GM12872 (cell line): ENCODE results near the gene ITPKA.

Experiments used
- TF ChIP-seq, protein P1 (sequence below): IDR thresholded peaks from 3 replicates; pipeline ENCODE4 v1.5.1; 2011; ENCODE audit warnings: low read depth, mild to moderate bottlenecking, low read length, moderate library complexity; ENCODE audit not compliant: insufficient read depth

ITPKA gene

DNA sequence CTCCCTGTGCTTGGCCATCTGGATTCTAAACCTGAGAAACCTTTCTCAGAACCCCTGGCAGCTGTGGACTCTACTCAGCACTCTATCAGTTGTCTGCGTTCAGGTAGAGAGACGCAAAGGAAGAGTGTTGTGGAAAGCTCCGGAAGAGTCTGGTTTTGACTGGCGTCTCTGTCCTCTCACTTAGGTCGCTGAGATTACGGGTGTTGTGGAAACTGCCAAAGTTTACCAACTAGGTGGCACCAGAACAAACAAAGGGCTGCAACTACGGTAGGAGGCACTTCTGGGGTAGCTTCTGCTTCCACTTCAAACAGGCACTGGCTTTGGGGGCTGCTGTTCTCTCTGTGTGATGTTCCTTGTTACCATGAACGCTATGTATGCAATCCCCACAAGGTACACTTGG is 19.2 kb upstream of the ITPKA start:
- TF ChIP-seq, protein P1, sequence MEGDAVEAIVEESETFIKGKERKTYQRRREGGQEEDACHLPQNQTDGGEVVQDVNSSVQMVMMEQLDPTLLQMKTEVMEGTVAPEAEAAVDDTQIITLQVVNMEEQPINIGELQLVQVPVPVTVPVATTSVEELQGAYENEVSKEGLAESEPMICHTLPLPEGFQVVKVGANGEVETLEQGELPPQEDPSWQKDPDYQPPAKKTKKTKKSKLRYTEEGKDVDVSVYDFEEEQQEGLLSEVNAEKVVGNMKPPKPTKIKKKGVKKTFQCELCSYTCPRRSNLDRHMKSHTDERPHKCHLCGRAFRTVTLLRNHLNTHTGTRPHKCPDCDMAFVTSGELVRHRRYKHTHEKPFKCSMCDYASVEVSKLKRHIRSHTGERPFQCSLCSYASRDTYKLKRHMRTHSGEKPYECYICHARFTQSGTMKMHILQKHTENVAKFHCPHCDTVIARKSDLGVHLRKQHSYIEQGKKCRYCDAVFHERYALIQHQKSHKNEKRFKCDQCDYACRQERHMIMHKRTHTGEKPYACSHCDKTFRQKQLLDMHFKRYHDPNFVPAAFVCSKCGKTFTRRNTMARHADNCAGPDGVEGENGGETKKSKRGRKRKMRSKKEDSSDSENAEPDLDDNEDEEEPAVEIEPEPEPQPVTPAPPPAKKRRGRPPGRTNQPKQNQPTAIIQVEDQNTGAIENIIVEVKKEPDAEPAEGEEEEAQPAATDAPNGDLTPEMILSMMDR: no peak

DNA sequence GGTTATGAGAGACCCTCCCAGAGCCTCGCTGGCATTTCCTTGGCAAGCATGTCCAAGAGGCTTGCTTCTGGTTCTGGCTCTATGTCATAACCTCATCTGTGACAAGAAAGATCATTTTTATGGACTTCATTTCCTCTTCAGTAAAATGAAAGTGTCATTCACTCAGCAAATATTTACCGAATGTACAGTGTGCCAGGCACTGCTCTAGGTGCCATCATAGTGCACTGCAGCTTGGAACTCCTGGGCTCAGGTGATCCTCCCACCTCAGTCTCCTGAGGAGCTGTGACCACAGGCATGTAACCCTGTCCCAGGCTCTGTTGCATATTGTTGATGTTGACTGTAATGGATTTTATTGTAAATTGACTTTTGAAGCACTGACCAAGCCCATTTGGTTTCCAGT is 18.7 kb upstream of the ITPKA start:
- TF ChIP-seq, protein P1: no peak

DNA sequence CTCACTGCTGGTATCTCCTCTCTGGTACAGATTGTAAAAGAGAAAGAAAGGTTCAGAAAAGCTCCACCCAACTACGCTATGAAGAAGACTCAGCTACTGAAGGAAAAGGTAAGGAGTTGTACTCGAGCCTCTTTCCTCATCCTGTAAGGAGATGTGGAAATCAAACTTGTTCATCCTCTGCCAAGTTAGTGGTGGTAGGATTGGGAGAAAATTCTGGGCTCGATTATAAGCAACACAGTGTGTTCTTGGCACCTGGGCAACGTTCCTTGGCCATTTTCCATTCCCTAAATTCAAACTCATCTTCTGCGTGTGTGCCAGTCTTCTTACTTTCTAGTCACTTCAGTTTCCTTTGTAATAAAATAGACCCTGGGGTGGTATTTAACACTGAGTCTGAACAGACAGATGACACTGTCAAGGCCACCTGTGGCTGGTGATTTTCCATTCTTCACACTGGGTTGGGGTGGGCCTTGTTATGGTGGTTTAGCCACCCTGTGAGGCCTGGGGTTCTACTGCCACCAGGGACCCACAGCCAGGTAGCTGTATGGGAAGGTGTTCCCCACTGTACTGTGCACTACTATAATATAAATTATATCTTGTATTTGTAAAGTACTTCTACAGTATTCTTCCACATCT is 17.1 kb upstream of the ITPKA start:
- TF ChIP-seq, protein P1: no peak

DNA sequence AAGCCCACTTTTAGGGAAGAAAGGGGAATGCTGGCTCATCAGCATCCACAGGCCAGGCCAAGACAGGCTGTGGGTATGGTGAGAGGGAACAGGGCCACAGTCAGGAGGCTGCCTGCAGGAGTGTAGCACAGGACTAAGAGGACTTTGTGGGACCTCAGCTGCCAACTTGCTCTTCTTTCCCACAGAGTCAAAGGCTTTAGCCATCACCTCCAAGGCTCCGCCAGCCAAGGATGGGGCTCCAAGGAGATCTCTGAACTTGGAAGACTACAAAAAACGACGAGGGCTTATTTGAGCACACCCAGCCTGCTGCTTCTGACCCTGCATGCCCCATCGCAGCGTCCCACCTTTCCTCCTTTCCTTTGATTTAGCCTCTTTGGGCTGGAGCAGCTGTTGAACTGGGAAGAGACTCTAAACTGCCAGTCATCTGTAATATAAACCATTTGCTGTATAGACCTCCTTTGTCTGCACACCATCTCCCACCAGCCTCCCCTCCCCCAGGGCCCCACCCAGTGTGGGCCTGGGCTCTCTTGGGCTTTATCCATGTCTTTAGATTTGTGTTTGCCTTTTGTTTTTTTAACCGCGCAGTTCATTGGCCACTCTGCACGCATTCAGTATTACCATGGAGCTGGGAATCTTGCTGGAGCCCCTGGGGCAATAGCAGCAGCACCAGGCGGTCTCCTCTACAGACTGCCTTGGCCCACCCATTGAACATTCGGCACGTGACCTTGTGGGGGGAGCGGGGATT is 13.1 kb upstream of the ITPKA start:
- TF ChIP-seq, protein P1: no peak

DNA sequence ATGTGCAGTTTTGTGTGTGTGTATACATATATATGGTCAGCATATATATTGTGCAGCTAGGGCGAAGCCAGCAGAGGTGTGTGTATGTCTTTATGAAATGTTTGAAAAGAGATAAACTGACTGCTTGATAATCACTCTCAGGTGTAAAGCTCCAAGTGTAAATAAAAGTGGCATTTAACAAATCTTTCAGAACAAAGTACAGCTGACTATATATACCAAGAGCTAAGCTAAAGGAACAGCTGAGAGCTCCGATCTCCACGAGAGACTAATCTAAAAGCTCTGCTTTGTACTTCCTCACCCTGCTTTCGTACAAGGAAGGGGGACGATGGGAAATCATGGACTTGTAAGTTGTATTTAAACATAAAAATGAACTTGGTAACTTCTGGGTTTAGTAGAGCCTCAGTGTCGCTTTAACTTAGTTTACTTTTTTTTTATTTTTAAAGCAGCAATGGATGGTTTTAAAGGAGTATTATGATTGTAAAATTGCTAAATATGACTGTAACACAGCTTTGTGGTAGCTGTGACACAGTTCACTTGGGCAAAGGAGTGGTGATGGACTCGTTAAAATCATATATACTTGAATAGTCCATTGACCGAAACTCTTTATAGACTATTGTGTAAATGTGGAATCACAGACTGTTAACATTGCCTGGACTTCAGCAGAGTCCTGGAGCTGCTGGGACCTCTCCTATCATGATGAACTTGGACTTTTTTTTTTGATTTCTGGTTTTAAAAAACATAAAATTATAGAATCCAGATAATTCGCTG is 11.4 kb upstream of the ITPKA start:
- TF ChIP-seq, protein P1: no peak

DNA sequence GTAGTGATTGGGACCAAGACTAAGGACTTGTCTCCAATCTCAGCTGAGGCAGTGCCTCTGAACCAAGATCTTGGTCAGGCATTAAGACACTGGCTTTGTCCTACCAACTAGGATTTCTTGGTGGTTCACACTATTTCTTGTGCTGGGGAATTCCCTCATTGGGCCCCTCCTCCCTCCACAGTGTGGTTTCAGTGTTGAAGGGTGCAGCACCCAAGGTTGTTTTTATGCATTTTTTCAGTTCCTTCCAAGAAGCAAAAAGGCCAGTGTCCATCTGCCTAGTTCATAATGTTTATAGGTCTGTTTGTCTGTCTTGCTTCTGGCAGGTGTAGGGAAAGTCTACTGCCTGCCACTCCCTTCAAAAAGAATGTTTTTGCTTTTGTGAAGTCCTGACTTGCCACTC is 10.6 kb upstream of the ITPKA start:
- TF ChIP-seq, protein P1: no peak

DNA sequence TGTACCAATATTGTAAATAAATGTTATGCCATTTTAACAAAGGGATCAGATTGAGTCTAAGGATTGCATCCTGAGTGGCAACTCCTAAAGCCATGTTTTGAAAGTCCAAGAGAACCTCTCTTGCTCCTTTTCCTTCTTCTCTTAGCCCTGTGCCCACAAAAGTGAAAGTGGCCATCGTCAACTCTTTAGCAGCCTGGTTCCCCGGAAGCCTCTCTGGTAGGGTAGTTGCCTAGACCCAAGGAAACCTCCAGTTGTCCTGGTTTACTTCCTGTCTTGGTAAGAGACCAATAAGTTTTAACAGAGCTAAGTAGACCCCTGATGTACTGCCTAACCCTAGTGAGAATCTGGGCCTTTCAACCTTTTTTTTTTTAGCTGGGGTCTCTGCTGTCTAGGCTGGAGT is 10.2 kb upstream of the ITPKA start:
- TF ChIP-seq, protein P1: no peak
